GM12873 (cell line): Measurements from ENCODE around the gene PDSS2.

Source experiments
- TF ChIP-seq, protein P1 (sequence below): IDR thresholded peaks from 2 replicates; pipeline ENCODE4 v1.5.1; 2012; ENCODE audit warnings: low read depth, mild to moderate bottlenecking, moderate library complexity, low read length, control low read depth; ENCODE audit not compliant: insufficient read depth; ENCODE audit errors: missing control alignments

PDSS2 gene

GRCh38 chr6:107458672-107459282, 587 bp downstream of the PDSS2 start:
- TF ChIP-seq, protein P1, sequence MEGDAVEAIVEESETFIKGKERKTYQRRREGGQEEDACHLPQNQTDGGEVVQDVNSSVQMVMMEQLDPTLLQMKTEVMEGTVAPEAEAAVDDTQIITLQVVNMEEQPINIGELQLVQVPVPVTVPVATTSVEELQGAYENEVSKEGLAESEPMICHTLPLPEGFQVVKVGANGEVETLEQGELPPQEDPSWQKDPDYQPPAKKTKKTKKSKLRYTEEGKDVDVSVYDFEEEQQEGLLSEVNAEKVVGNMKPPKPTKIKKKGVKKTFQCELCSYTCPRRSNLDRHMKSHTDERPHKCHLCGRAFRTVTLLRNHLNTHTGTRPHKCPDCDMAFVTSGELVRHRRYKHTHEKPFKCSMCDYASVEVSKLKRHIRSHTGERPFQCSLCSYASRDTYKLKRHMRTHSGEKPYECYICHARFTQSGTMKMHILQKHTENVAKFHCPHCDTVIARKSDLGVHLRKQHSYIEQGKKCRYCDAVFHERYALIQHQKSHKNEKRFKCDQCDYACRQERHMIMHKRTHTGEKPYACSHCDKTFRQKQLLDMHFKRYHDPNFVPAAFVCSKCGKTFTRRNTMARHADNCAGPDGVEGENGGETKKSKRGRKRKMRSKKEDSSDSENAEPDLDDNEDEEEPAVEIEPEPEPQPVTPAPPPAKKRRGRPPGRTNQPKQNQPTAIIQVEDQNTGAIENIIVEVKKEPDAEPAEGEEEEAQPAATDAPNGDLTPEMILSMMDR = no peak

- TF ChIP-seq, protein P1 = no peak
Observed at GRCh38 chr6:107448776-107449175, 10.6 kb downstream of the PDSS2 start.

GRCh38 chr6:107447663-107448216, 11.6 kb downstream of the PDSS2 start:
- TF ChIP-seq, protein P1 = no peak

DNA sequence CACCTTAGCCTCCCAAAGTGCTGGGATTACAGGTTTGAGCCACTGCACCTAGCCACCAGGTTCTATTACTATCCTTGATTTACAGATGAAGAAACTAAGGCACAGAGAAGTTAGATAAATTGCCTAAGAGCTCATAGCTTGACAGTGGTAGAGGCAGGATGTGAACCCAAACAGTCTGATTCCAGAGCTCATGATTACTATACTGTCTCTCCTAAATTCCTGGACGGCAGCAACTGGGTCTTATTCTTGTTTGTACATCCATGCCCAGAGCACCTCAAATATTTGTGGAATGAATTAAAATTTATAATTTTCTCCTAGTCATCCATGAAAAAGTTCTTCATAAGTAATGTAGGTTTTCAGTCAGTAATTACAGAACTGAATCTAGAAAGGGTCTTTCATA, 15.1 kb downstream of the PDSS2 start:
- TF ChIP-seq, protein P1 = no peak

GRCh38 chr6:107443608-107444267, 15.6 kb downstream of the PDSS2 start:
- TF ChIP-seq, protein P1 = no peak

DNA sequence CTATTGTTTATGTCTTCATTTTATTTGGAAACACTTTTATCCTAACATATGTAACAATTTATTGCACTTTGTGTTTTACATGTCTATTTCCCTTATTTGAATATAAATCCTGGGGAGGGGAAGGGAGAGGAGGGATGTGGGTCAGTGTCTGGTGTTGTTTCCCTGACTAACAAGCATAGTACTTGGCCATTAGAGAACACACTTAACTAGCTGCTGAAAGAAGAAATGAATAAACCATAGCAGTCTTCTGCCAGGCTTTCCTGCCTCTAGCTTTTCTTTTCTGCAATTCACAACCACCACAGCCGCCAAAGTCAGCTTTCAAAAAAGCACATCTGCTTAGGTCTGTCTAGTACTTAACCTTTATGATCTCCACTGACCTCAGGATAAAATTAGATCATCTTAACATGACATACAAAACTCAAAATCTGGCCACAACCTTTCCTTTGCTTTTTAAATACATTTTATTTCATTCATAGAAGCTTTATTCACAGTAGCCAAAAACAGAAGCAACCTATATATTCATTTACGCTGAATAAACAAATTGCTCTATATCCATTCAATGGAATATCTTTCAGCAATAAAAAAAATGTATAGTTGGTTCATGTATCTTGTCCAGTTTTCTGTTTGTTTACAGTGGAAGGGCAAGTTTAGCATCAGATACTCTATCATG, 16.3 kb downstream of the PDSS2 start:
- TF ChIP-seq, protein P1 = no peak

DNA sequence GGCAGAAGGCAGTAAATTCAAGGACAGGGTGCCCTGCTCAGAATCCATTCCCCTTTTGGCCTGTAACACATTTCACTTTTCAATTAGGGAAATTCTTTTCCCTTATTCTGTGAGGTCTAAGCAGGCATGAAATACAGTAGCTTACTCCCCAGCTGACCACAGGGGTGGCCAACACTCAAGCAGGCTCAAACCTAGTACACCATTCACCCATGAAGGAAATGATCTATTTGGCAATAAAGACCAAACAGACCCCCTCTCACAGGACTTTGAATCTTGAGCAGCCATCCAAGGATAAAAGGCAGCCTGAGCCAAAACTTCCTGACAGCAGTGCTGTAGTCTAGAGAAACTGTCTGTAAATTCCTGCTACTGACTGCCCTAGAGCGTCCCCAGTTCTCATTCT, 17.7 kb downstream of the PDSS2 start:
- TF ChIP-seq, protein P1 = no peak
